ENCODE results near the gene FIGNL2.
"Not testable (repeated sequence)": the region's sequence is repeated elsewhere in the genome, so short reads cannot be mapped to it uniquely, and the experiment has no call there.

FIGNL2 gene

DNA sequence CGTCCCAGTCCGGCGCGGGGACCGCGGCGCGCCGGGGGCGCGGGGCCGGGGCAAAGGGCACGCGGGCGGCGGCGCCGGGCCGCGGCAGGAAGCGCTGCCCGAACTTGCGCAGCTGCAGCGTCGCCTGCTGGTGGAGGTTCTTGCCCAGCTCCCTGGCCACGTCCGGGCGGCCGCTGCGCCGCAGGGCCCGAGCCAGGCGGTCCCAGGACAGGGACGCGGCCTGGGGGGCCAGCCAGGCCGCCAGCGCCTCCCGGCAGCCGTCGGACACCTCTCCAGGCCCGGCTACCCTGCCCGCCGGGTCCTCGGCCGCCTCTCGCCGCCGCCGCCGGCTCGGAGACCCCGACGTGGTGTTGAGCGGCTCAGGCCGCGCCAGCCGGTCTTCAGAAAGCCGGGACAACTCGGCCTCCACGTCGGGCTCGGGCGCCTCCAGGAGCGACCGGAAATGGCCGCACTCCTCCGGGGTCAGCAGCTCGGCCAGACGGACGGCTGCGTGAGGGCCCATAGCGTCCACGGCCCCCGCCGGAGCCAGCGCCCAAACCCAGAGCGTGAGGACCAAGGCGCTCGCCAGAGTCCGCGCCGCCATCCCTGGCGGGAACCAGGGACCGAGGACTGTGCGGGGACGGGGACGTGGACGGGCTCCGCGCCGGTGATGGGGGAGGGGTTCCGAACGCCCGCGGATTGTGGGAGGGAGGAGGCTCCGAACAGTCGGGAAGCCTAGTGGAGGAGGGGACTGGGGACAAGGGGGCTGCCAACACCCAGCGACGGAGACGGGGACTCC is 34.0 kb downstream of the FIGNL2 start:
- DNase-seq: peak; percentile 39

DNA sequence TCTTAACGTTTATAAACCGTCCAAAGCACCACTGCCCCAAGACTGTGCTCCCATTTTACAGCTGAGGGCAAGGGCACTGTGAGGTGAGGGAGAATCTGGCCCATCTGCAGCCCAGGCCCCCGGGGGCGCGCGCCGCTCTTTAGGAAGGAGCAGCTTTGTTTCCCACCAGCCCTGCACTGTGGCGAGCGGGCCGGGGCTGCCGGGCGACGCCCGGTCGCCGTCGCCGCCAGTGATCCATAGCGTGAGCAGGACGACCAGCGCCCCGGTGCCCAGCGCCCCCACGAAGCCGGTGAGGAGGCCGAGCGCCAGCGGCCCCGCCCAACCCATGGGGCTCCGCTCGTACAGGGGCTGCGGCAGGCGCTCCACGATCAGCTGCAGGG is 34.6 kb downstream of the FIGNL2 start:
- DNase-seq: no peak

- no peak for DNase-seq
Observed at GRCh38 chr12:51812871-51813270, 35.6 kb downstream of the FIGNL2 start.

GRCh38 chr12:51811203-51812202 is 37.0 kb downstream of the FIGNL2 start:
- no peak for DNase-seq

DNA sequence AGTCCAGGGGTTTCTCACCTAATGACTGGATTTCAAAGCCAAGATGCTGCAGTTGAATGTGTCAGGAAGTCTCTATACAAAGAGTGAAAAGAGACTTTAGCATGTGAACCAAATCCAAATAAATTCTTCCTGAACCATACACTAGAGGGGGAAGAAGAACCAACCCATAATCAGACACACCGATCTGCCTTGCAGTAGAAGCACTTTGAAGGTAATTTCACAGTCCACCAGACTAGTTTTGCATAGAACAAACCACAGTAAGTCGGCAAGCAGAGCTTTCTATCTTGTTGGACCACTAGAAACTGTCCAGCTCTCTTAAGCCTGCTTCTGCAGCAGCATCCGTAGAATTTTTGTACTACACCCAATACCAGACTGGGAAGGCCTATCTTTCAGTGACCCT is 39.3 kb downstream of the FIGNL2 start:
- DNase-seq: no peak

- no peak for DNase-seq
Observed at GRCh38 chr12:51806896-51807295, 41.6 kb downstream of the FIGNL2 start.

DNA sequence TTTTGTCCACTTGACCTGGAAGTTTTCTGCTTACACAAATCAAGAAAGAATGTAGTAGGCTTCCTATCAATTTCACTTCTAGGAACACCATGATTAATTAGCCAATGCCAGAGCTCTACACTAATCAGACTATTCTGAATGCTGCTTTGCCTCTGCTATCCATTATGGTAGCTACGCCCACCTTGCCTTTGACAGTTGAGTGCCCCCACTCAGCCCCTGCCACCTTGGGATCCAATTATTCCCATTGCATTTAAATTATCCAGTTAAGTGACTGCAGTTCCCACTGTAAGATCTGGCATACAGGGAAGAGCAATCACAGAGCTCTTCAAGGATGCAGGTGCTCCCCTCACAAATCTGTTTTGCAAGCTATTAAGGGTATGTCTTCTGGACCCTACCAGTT is 47.5 kb downstream of the FIGNL2 start:
- no peak for DNase-seq

DNA sequence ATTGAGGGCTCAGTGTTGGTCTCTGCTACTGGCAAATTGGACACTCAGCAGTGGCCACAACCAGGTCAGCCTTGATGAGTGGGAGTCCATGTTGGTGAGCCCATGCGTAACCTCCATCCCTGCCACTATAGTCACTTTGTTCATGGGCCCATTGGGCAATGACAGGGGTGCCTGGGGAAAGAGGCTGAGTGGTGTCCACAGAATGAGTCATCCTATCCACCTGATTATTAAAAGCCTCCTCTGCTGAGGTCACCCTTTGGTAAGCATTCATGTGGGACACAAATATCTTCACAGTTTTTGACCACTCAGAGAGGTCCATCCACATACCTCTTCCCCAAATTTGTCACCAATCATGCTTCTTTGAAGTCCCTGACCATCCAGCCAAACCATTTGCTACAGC is 50.0 kb downstream of the FIGNL2 start:
- no peak for DNase-seq

GRCh38 chr12:51798051-51798450 is 50.5 kb downstream of the FIGNL2 start:
- not testable (repeated sequence) for DNase-seq

GRCh38 chr12:51797301-51797700 is 51.2 kb downstream of the FIGNL2 start:
- DNase-seq: no peak

- DNase-seq: no peak
Observed at GRCh38 chr12:51793201-51793600, 55.3 kb downstream of the FIGNL2 start.

- no peak for DNase-seq
Observed at GRCh38 chr12:51792417-51792816, 56.1 kb downstream of the FIGNL2 start.

GRCh38 chr12:51788876-51789275 is 59.6 kb downstream of the FIGNL2 start:
- DNase-seq: no peak

GRCh38 chr12:51785906-51786305 is 62.6 kb downstream of the FIGNL2 start:
- no peak for DNase-seq

- no peak for DNase-seq
Observed at GRCh38 chr12:51784688-51785087, 63.8 kb downstream of the FIGNL2 start.

GRCh38 chr12:51779876-51780275 is 68.6 kb downstream of the FIGNL2 start:
- DNase-seq: no peak

- DNase-seq: no peak
Observed at GRCh38 chr12:51777973-51778372, 70.5 kb downstream of the FIGNL2 start.

DNA sequence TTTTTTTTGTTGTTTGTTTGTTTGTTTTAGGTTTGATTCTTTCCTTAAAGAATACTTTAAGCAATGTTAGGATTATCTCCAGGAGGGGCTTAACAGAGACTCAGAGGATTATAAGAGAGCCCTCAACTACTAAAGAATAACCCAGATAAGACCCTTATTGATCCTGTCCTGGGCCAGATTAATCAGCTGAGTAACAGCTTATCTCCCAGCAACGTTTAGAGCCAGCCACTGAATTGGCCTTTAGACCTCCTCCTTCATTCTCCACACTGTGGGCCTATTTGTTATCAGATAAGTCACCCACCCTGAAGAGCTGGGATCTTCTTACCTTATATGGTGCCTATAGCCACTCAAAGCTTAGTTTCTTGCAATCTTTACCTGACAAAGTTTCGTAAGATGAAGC is 71.1 kb downstream of the FIGNL2 start:
- no peak for DNase-seq

GRCh38 chr12:51774933-51775332 is 73.6 kb downstream of the FIGNL2 start:
- DNase-seq: no peak

DNA sequence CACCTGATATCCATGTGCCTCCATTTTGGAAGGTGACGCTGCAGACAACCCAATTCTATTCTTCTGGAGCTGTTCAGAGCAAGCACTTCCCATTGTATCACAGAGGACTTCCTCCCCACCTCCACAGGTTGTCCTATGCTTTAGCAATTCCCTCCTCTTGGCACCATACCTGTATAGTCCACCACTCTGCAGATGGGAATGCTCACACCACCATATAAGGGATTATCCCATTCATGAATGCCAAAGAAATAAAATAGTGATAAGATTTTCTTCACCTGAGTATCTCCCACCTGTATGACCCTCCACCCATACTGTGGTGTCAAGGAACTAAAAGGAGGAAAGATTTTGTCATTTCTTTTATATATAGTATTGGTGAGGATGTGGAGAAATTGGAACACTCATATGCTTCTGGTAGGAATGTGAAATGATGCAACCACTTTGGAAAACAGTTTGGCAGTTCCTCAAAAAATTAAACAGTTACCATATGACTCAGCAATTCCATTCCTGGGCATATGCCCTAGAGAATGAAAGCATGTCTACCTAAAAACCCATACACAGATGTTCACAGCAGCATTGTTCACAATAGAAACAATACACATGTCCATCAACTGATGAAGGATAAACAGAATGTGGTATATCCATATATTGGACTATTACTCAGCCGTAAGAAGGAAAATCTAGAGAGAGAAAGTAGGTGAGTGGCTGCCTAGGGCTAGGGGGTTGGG is 75.2 kb downstream of the FIGNL2 start:
- no peak for DNase-seq

DNA sequence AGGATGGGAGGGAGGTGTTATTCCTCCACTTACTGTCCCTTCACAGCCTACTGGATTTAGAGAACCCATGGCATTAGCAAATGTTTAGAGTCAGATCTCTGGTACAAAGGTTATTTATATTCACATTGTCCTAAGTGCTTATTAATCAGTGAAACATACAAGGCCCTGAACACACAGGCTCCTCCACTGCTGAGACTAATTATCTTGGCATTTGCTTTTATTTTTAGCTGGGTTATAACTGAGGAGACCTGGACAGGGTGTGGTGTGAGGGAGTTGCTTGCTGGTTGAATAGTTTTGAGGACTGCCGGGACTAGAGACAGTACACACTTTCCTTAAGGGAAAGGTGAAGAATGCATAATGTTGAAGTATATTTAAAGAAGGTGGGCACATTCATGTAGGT is 77.5 kb downstream of the FIGNL2 start:
- no peak for DNase-seq

Data from COR-L47 (cell line).